GM12878 (cell line): Measurements from ENCODE around the gene SLC24A3. TPM values are rescaled to one million over a fixed set of nuclear protein-coding genes. Genes with fewer than 3 reads are reported as not detected.
A peak's percentile ranks its signal among the peaks of the same experiment; 100 is the strongest.

Experiments used
- ATAC-seq: fragments of 200-7000 bp; cut with Tn5 transposase; 3 replicates; pipeline ENCODE4 v1.9.1; 2020; ENCODE audit warnings: mild to moderate bottlenecking, moderate library complexity
- BruUV-seq: library from RNA; stranded (reverse); fragments of 400-500 nt; replicated peaks from 2 replicates; lab custom pipeline; 2021; lab: Mats Ljungman, UMichigan
- CTCF ChIA-PET: fragments of 300-600 bp; sonication (Branson Sonifier 250); formaldehyde crosslinking; extraction: SDS; loops from one replicate; lab custom pipeline; 2021; ENCODE audit warnings: inconsistent platforms; lab: Yijun Ruan, JAX
- POLR2A ChIA-PET: fragments of 350-600 bp; formaldehyde crosslinking; extraction: SDS; loops from one replicate; lab custom pipeline; 2021; ENCODE audit warnings: inconsistent platforms; lab: Charles Lee
- RAD21 ChIA-PET: fragments of 300-600 bp; sonication (Branson Sonifier 250); formaldehyde crosslinking; loops from one replicate; lab custom pipeline; 2023; ENCODE audit warnings: antibody characterized with exemption; ENCODE audit not compliant: unreplicated experiment; lab: Charles Lee
- SMC1A ChIA-PET: fragments of 300-600 bp; sonication (Branson Sonifier 250); formaldehyde crosslinking; loops from one replicate; lab custom pipeline; 2023; ENCODE audit not compliant: unreplicated experiment, uncharacterized antibody; lab: Charles Lee
- DNase-seq: peaks from one replicate; pipeline ENCODE4 v3.0.0-alpha.2; 2011; ENCODE audit warnings: low read depth, low spot score
- FAIRE-seq: peaks from 3 replicates; lab custom pipeline; 2011; peaks lifted over from hg19 to GRCh38; lab: Jason Lieb, UNC
- H2AFZ ChIP-seq: 2 replicates; pipeline ENCODE4 v1.6.0; 2011; ENCODE audit warnings: low read depth, low read length, control low read depth; ENCODE audit not compliant: control insufficient read depth
- H3K27ac ChIP-seq: 2 replicates; pipeline ENCODE4 v1.5.1; 2011; ENCODE audit warnings: control low read depth; ENCODE audit not compliant: control insufficient read depth, insufficient read depth
- H3K27me3 ChIP-seq, 2 experiments: replicated peaks in 1 of 2; 2 replicates each; pipeline versions ENCODE4 v1.6.0 to v1.6.1; 2011; ENCODE audit warnings: low read length in 1 of 2; ENCODE audit not compliant: control insufficient read depth in 2 of 2, insufficient read depth in 2 of 2
- H3K36me3 ChIP-seq, 2 experiments: 2 replicates each; pipeline ENCODE4 v1.5.1; 2011; ENCODE audit warnings: low read length in 1 of 2; ENCODE audit not compliant: control insufficient read depth in 2 of 2, insufficient read depth in 2 of 2
- H3K4me1 ChIP-seq: 2 replicates; pipeline ENCODE4 v1.6.1; 2011; ENCODE audit warnings: mild to moderate bottlenecking, low read length, moderate library complexity, mixed read lengths; ENCODE audit not compliant: control insufficient read depth, insufficient read depth
- H3K4me2 ChIP-seq: 2 replicates; pipeline ENCODE4 v1.6.0; 2011; ENCODE audit warnings: control low read depth; ENCODE audit not compliant: control insufficient read depth, insufficient read depth
- H3K4me3 ChIP-seq: fragments of 200-600 bp; sonication (generic); 2 replicates; pipeline ENCODE4 v1.5.1; 2016
- H3K79me2 ChIP-seq: 2 replicates; pipeline ENCODE4 v1.6.0; 2011; ENCODE audit warnings: low read length; ENCODE audit not compliant: control insufficient read depth, insufficient read depth
- H3K9ac ChIP-seq: 2 replicates; pipeline ENCODE4 v1.8.0; 2011; ENCODE audit warnings: low read length, control low read depth, mixed read lengths; ENCODE audit not compliant: control insufficient read depth, insufficient read depth
- H3K9me3 ChIP-seq: replicated peaks from 3 replicates; pipeline ENCODE4 v1.5.1; 2011; ENCODE audit warnings: mild to moderate bottlenecking, low read length; ENCODE audit not compliant: control insufficient read depth, insufficient read depth
- H4K20me1 ChIP-seq: 2 replicates; pipeline ENCODE4 v1.6.0; 2011; ENCODE audit not compliant: control insufficient read depth, insufficient read depth
- BACH1 ChIP-seq: fragments of 450-650 bp; IDR thresholded peaks from 2 replicates; pipeline ENCODE4 v1.6.1; 2017; ENCODE audit warnings: mild to moderate bottlenecking, borderline replicate concordance
- GATAD2B ChIP-seq: fragments of 450-650 bp; conservative IDR thresholded peaks from 2 replicates; pipeline ENCODE4 v1.6.1; 2017; ENCODE audit warnings: low read depth, mild to moderate bottlenecking, moderate library complexity
- MEF2A ChIP-seq: IDR thresholded peaks from 2 replicates; pipeline ENCODE4 v1.6.1; 2011; ENCODE audit warnings: low read depth, mild to moderate bottlenecking, low read length, moderate library complexity; ENCODE audit not compliant: insufficient read depth
- REST ChIP-seq: IDR thresholded peaks from 2 replicates; pipeline ENCODE4 v1.6.1; 2012; ENCODE audit warnings: mild to moderate bottlenecking, low read depth, low read length
- WGBS: methylation state at CpG from one replicate; pipeline ENCODE4 v1.1.6; 2016; ENCODE audit warnings: low lambda C conversion rate; ENCODE audit not compliant: insufficient replicate concordance, insufficient coverage; ENCODE audit errors: missing lambda C conversion rate; 5-methylcytosine and 5-hydroxymethylcytosine counted together
- in situ Hi-C: fragments of 300-500 bp; cut with MboI; formaldehyde crosslinking; loops from 9 replicates; pipeline ENCODE4 v1.14.3; 2018; ENCODE audit warnings: mixed read lengths
- intact Hi-C: fragments of 100-400 bp; cut with micrococcal nuclease; formaldehyde crosslinking; loops from one replicate; pipeline ENCODE4 v1.14.2; 2022; ENCODE audit not compliant: unreplicated experiment
- polyA plus RNA-seq, 11 experiments: library from polyadenylated mRNA; depleted of rRNA in 4 of 11; unstranded in 6 of 11; stranded (reverse) in 5 of 11; fragments of >200 nt; fragmentation: Nextera tagmentation in 4 of 11; fragmentation: Illumina TruSeq in 1 of 11; extraction: Ambion mirVana in 4 of 11; extraction: Trizol in 1 of 11; gene quantifications; 1 replicate in 1 of 11; 2 replicates in 10 of 11; pipeline versions ENCODE4 v1.2.1 to v1.2.3, GENCODE V29; 2011 to 2016; ENCODE audit warnings: inconsistent platforms in 2 of 11, missing spikeins in 2 of 11, low read depth in 1 of 11
- total RNA-seq, 4 experiments: library from RNA; depleted of rRNA in 3 of 4; stranded (reverse); fragments of >200 nt in 3 of 4; fragmentation: Illumina TruSeq in 1 of 4; extraction: Trizol in 1 of 4; gene quantifications; 2 replicates each; pipeline versions ENCODE4 v1.2.1 to v1.2.3, GENCODE V29; 2013 to 2021

Gene SLC24A3
- total and polyA plus RNA-seq, 10 of the 15 experiments (the other 5 are each of a cell fraction or from before 2014, with no cell fraction given) = 0.04 TPM; not detected in 9

DNA sequence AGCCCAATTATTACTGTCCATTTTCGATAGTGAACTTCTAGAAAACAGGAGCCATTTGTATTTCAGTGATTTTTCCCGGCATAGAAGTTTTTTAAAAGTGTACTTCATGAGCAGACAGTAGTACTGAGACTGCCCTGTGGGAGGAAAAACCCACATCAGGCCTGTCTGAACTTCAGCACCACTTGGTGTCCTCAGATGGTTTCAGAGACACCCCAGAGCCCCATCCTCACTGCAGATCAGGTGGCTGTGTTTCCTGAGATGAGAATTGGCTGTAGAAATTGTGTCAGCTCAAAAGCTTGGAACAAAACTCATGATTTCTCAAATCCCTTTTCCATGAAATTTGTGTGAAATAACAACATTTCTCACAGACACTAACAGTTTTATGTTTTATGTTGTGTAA lies 435.6 kb downstream of the SLC24A3 start:
- in situ Hi-C loops = no loop called here
- H3K9ac ChIP-seq = no peak overlapping the region
- ChIA-PET SMC1A (interaction anchor here (1.0 to 3.1 kb wide), 2 partner anchors 18 to 23 kb away, joined by 4 to 12 read pairs; no protein-coding TSS in a partner anchor), CTCF (interaction anchor here (1.2 to 2.9 kb wide), 3 partner anchors 13 to 19 kb away, joined by 5 to 22 read pairs (median 11); no protein-coding TSS in a partner anchor)
- H3K9me3 ChIP-seq = no peaks in the 10 kb centered on the region
- no peak for FAIRE-seq
- no peaks in the 10 kb centered on the region for H3K4me1 ChIP-seq
- TF ChIP-seq MEF2A (no peak), GATAD2B (no peak), BACH1 (no peak), REST (0 out of 2 replicates have a peak, but pooled peaks have one; percentile 24)
- TF ChIP-seq, all 136 proteins: peak for 1
- no peak for DNase-seq
- ATAC-seq = peak; percentile 66
- Histone ChIP-seq H3K79me2 (no peaks in the 10 kb centered on the region), H2AFZ (no peak overlapping the region), H3K27ac (no peak overlapping the region), H3K27me3 (no peaks in the 10 kb centered on the region), H4K20me1 (no peaks in the 10 kb centered on the region), H3K36me3 (no peaks in the 10 kb centered on the region), H3K4me3 (no peak overlapping the region), H3K4me2 (no peak overlapping the region)
- BruUV-seq = no TSS peak
- WGBS = 33% methylated on average over 2 of the region's 2 CpGs
- intact Hi-C loops = no loop called here
- RAD21 ChIA-PET = interaction anchor here (0.9 to 1.5 kb wide), 2 partner anchors 10 to 13 kb away, joined by 3 read pairs; no protein-coding TSS in a partner anchor
- POLR2A ChIA-PET = no interaction called here
